HEK293 (cell line): Measurements from ENCODE around the gene SLCO4A1.
A peak's percentile ranks its signal among the peaks of the same experiment; 100 is the strongest.

Source experiments
- BCL11A ChIP-seq: fragments of 450-650 bp; formaldehyde crosslinking; IDR thresholded peaks from 2 replicates; pipeline ENCODE4 v1.5.1; 2016; ENCODE audit warnings: low read depth, missing biosample characterization, missing genetic modification characterization
- KLF1 ChIP-seq: fragments of 450-650 bp; formaldehyde crosslinking; IDR thresholded peaks from 2 replicates; pipeline ENCODE4 v1.5.1; 2016; ENCODE audit warnings: missing biosample characterization, missing genetic modification characterization
- SETDB1 ChIP-seq: IDR thresholded peaks from one replicate; pipeline ENCODE4 v1.6.1; 2017; ENCODE audit warnings: mild to moderate bottlenecking, low read length, moderate library complexity, mixed read lengths; ENCODE audit not compliant: insufficient read length
- SP3 ChIP-seq: fragments of 450-650 bp; formaldehyde crosslinking; IDR thresholded peaks from 2 replicates; pipeline ENCODE4 v1.5.1; 2016; ENCODE audit warnings: missing biosample characterization, missing genetic modification characterization
- ZBTB8A ChIP-seq: fragments of 450-650 bp; formaldehyde crosslinking; IDR thresholded peaks from 2 replicates; pipeline ENCODE4 v1.5.1; 2016; ENCODE audit warnings: missing biosample characterization, missing genetic modification characterization
- ZFP69B ChIP-seq: fragments of 450-650 bp; formaldehyde crosslinking; IDR thresholded peaks from 2 replicates; pipeline ENCODE4 v1.5.1; 2016; ENCODE audit warnings: missing biosample characterization, missing genetic modification characterization
- ZIC2 ChIP-seq: fragments of 450-650 bp; formaldehyde crosslinking; IDR thresholded peaks from 2 replicates; pipeline ENCODE4 v1.5.1; 2016; ENCODE audit warnings: missing biosample characterization, missing genetic modification characterization
- ZNF133 ChIP-seq: fragments of 450-650 bp; formaldehyde crosslinking; IDR thresholded peaks from 2 replicates; pipeline ENCODE4 v1.5.1; 2016; ENCODE audit warnings: missing biosample characterization, missing genetic modification characterization
- ZNF174 ChIP-seq: fragments of 450-650 bp; formaldehyde crosslinking; IDR thresholded peaks from 2 replicates; pipeline ENCODE4 v1.5.0; 2017; ENCODE audit warnings: missing biosample characterization, mild to moderate bottlenecking, missing genetic modification characterization
- ZNF211 ChIP-seq: fragments of 450-650 bp; formaldehyde crosslinking; IDR thresholded peaks from 2 replicates; pipeline ENCODE4 v1.5.1; 2016; ENCODE audit warnings: low read depth, missing biosample characterization, missing genetic modification characterization
- ZNF221 ChIP-seq: fragments of 450-650 bp; formaldehyde crosslinking; IDR thresholded peaks from 2 replicates; pipeline ENCODE4 v1.5.1; 2017; ENCODE audit warnings: missing biosample characterization, missing genetic modification characterization, borderline replicate concordance
- ZNF223 ChIP-seq: fragments of 450-650 bp; formaldehyde crosslinking; IDR thresholded peaks from 2 replicates; pipeline ENCODE4 v1.5.1; 2016; ENCODE audit warnings: missing biosample characterization, missing genetic modification characterization
- ZNF248 ChIP-seq: fragments of 450-650 bp; formaldehyde crosslinking; IDR thresholded peaks from 2 replicates; pipeline ENCODE4 v1.5.1; 2017; ENCODE audit warnings: missing biosample characterization, missing genetic modification characterization
- ZNF274 ChIP-seq, 2 experiments: fragments of 200-500 bp in 1 of 2; fragments of 450-650 bp in 1 of 2; sonication (Bioruptor generic) in 1 of 2; formaldehyde crosslinking in 1 of 2; IDR thresholded peaks; 2 replicates each; pipeline versions ENCODE4 v1.5.1 to v1.6.1; 2014 to 2016; ENCODE audit warnings: borderline replicate concordance in 1 of 2, inconsistent platforms in 1 of 2, low read length in 1 of 2, missing biosample characterization in 1 of 2, missing genetic modification characterization in 1 of 2
- ZNF292 ChIP-seq: fragments of 450-650 bp; formaldehyde crosslinking; IDR thresholded peaks from 2 replicates; pipeline ENCODE4 v1.5.1; 2016; ENCODE audit warnings: low read depth, missing biosample characterization, missing genetic modification characterization, borderline replicate concordance
- ZNF335 ChIP-seq: fragments of 450-650 bp; formaldehyde crosslinking; conservative IDR thresholded peaks from 2 replicates; pipeline ENCODE4 v1.5.1; 2016; ENCODE audit warnings: missing biosample characterization, missing genetic modification characterization
- ZNF433 ChIP-seq: fragments of 450-650 bp; formaldehyde crosslinking; IDR thresholded peaks from 2 replicates; pipeline ENCODE4 v1.5.1; 2016; ENCODE audit warnings: missing biosample characterization, missing genetic modification characterization, low read depth
- ZNF514 ChIP-seq: fragments of 450-650 bp; formaldehyde crosslinking; IDR thresholded peaks from 2 replicates; pipeline ENCODE4 v1.5.1; 2016; ENCODE audit warnings: missing biosample characterization, missing genetic modification characterization
- ZNF521 ChIP-seq: fragments of 450-650 bp; formaldehyde crosslinking; IDR thresholded peaks from 2 replicates; pipeline ENCODE4 v1.5.1; 2017; ENCODE audit warnings: missing biosample characterization, mild to moderate bottlenecking, missing genetic modification characterization
- ZNF670 ChIP-seq: fragments of 450-650 bp; formaldehyde crosslinking; IDR thresholded peaks from 2 replicates; pipeline ENCODE4 v1.5.1; 2016; ENCODE audit warnings: missing biosample characterization, missing genetic modification characterization, low read depth
- ZNF677 ChIP-seq: fragments of 450-650 bp; IDR thresholded peaks from 2 replicates; pipeline ENCODE4 v1.5.0; 2018; ENCODE audit warnings: missing biosample characterization, mild to moderate bottlenecking, missing genetic modification characterization, moderate library complexity
- ZNF707 ChIP-seq: fragments of 450-650 bp; formaldehyde crosslinking; IDR thresholded peaks from 2 replicates; pipeline ENCODE4 v1.5.1; 2016; ENCODE audit warnings: missing biosample characterization, missing genetic modification characterization
- ZNF785 ChIP-seq: fragments of 450-650 bp; formaldehyde crosslinking; IDR thresholded peaks from 2 replicates; pipeline ENCODE4 v1.5.1; 2016; ENCODE audit warnings: missing biosample characterization, missing genetic modification characterization
- ZSCAN23 ChIP-seq: fragments of 450-650 bp; formaldehyde crosslinking; IDR thresholded peaks from 2 replicates; pipeline ENCODE4 v1.5.1; 2016; ENCODE audit warnings: missing biosample characterization, missing genetic modification characterization
- TF ChIP-seq, protein P1 (sequence below): fragments of 450-650 bp; formaldehyde crosslinking; IDR thresholded peaks from 2 replicates; pipeline ENCODE4 v1.5.1; 2016; ENCODE audit warnings: missing biosample characterization, missing genetic modification characterization
- TF ChIP-seq, protein P2 (sequence below): fragments of 450-650 bp; formaldehyde crosslinking; IDR thresholded peaks from 2 replicates; pipeline ENCODE4 v1.5.1; 2017; ENCODE audit warnings: missing biosample characterization, missing genetic modification characterization
- TF ChIP-seq, protein P3 (sequence below): fragments of 450-650 bp; formaldehyde crosslinking; IDR thresholded peaks from 2 replicates; pipeline ENCODE4 v1.5.1; 2017; ENCODE audit warnings: missing biosample characterization, missing genetic modification characterization
- TF ChIP-seq, protein P4 (sequence below): fragments of 450-650 bp; formaldehyde crosslinking; IDR thresholded peaks from 2 replicates; pipeline ENCODE4 v1.5.1; 2016; ENCODE audit warnings: missing biosample characterization, missing genetic modification characterization
- TF ChIP-seq, protein P5 (sequence below): fragments of 450-650 bp; formaldehyde crosslinking; IDR thresholded peaks from 2 replicates; pipeline ENCODE4 v1.5.1; 2016; ENCODE audit warnings: missing biosample characterization, missing genetic modification characterization

Gene SLCO4A1

DNA sequence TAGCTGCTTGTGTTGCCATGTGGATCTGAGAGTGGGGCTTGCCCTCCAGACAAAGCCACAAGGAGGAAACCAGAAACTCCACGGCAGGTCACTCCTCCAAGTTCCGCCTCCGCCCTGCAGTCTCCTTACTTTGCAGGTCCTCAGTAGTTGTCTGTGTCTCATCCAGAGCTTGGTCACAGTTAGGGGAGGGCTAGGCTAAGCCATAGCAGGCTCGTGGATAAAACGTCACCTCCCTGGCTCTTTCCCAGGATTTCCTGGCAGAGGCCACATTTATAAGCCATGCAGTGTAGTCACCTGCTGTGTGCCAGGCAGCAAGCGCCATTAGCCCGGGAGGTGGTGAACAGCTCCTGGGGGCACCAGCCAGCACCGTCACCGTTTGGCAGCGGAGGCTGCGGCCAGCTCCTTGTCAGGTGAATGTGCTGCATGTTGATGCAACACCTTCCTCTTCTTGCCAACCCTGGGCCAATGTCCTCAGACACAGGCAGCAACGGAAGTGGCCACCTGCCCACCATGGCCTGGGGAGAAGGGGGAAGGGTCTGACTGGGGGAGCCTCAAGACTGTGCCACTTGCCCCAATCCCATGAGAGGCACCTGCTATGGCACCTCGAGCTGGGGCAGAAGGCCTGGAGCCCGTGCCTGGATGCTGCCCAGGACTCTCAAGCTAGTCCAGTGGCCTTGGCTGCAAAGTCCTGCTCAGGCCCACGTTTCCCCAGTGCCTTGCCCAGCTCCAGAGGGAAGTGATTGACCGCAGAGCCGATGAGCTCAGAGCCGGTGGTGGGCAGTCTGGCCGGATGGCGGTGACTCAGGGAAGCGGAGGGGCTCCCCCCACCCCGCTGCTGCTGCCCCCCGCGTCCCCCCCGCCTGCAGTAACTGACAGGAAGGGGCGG, 39.0 kb upstream of the SLCO4A1 start (continued):
- TF ChIP-seq ZNF274 (IDR thresholded peaks at IDR 0.05; ENCODE audit: low read length) (no peak), ZNF274 (tag by site-specific recombination; IDR thresholded peaks at IDR 0.05; ENCODE audit: borderline replicate concordance) (no peak), ZNF211 (tag by site-specific recombination) (no peak), ZNF221 (no peak), ZNF133 (no peak), ZNF335 (tag by site-specific recombination) (peak; percentile 42), ZIC2 (tag by site-specific recombination) (peak; percentile 99), BCL11A (tag by site-specific recombination) (no peak), ZBTB8A (no peak), ZNF248 (tag by site-specific recombination) (no peak), ZNF785 (tag by site-specific recombination) (no peak), SETDB1 (no peak), ZNF707 (tag by site-specific recombination) (no peak), ZNF174 (tag by site-specific recombination) (no peak), ZFP69B (tag by site-specific recombination) (no peak), ZNF677 (tag by site-specific recombination) (no peak), ZNF223 (no peak), ZNF433 (no peak), ZNF670 (tag by site-specific recombination) (no peak), ZSCAN23 (no peak), KLF1 (tag by site-specific recombination) (0 out of 2 replicates have a peak, but pooled peaks have one; percentile 7), SP3 (tag by site-specific recombination) (no peak; the same call in 1 of the 2 replicates), ZNF292 (tag by site-specific recombination) (no peak), ZNF514 (tag by site-specific recombination) (no peak), ZNF521 (tag by site-specific recombination) (no peak)
- TF ChIP-seq, protein P1, sequence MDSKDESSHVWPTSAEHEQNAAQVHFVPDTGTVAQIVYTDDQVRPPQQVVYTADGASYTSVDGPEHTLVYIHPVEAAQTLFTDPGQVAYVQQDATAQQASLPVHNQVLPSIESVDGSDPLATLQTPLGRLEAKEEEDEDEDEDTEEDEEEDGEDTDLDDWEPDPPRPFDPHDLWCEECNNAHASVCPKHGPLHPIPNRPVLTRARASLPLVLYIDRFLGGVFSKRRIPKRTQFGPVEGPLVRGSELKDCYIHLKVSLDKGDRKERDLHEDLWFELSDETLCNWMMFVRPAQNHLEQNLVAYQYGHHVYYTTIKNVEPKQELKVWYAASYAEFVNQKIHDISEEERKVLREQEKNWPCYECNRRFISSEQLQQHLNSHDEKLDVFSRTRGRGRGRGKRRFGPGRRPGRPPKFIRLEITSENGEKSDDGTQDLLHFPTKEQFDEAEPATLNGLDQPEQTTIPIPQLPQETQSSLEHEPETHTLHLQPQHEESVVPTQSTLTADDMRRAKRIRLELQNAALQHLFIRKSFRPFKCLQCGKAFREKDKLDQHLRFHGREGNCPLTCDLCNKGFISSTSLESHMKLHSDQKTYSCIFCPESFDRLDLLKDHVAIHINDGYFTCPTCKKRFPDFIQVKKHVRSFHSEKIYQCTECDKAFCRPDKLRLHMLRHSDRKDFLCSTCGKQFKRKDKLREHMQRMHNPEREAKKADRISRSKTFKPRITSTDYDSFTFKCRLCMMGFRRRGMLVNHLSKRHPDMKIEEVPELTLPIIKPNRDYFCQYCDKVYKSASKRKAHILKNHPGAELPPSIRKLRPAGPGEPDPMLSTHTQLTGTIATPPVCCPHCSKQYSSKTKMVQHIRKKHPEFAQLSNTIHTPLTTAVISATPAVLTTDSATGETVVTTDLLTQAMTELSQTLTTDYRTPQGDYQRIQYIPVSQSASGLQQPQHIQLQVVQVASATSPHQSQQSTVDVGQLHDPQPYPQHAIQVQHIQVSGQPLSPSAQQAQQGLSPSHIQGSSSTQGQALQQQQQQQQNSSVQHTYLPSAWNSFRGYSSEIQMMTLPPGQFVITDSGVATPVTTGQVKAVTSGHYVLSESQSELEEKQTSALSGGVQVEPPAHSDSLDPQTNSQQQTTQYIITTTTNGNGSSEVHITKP (tag by site-specific recombination), result peak; percentile 28; the same call in 1 of the 2 replicates
- TF ChIP-seq, protein P2, sequence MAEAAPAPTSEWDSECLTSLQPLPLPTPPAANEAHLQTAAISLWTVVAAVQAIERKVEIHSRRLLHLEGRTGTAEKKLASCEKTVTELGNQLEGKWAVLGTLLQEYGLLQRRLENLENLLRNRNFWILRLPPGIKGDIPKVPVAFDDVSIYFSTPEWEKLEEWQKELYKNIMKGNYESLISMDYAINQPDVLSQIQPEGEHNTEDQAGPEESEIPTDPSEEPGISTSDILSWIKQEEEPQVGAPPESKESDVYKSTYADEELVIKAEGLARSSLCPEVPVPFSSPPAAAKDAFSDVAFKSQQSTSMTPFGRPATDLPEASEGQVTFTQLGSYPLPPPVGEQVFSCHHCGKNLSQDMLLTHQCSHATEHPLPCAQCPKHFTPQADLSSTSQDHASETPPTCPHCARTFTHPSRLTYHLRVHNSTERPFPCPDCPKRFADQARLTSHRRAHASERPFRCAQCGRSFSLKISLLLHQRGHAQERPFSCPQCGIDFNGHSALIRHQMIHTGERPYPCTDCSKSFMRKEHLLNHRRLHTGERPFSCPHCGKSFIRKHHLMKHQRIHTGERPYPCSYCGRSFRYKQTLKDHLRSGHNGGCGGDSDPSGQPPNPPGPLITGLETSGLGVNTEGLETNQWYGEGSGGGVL (tag by site-specific recombination), result 0 out of 2 replicates have a peak, but pooled peaks have one; percentile 6
- TF ChIP-seq, protein P3, sequence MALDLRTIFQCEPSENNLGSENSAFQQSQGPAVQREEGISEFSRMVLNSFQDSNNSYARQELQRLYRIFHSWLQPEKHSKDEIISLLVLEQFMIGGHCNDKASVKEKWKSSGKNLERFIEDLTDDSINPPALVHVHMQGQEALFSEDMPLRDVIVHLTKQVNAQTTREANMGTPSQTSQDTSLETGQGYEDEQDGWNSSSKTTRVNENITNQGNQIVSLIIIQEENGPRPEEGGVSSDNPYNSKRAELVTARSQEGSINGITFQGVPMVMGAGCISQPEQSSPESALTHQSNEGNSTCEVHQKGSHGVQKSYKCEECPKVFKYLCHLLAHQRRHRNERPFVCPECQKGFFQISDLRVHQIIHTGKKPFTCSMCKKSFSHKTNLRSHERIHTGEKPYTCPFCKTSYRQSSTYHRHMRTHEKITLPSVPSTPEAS (tag by site-specific recombination), result no peak
- TF ChIP-seq, protein P4, sequence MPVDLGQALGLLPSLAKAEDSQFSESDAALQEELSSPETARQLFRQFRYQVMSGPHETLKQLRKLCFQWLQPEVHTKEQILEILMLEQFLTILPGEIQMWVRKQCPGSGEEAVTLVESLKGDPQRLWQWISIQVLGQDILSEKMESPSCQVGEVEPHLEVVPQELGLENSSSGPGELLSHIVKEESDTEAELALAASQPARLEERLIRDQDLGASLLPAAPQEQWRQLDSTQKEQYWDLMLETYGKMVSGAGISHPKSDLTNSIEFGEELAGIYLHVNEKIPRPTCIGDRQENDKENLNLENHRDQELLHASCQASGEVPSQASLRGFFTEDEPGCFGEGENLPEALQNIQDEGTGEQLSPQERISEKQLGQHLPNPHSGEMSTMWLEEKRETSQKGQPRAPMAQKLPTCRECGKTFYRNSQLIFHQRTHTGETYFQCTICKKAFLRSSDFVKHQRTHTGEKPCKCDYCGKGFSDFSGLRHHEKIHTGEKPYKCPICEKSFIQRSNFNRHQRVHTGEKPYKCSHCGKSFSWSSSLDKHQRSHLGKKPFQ (tag by site-specific recombination), result no peak
- TF ChIP-seq, protein P5, sequence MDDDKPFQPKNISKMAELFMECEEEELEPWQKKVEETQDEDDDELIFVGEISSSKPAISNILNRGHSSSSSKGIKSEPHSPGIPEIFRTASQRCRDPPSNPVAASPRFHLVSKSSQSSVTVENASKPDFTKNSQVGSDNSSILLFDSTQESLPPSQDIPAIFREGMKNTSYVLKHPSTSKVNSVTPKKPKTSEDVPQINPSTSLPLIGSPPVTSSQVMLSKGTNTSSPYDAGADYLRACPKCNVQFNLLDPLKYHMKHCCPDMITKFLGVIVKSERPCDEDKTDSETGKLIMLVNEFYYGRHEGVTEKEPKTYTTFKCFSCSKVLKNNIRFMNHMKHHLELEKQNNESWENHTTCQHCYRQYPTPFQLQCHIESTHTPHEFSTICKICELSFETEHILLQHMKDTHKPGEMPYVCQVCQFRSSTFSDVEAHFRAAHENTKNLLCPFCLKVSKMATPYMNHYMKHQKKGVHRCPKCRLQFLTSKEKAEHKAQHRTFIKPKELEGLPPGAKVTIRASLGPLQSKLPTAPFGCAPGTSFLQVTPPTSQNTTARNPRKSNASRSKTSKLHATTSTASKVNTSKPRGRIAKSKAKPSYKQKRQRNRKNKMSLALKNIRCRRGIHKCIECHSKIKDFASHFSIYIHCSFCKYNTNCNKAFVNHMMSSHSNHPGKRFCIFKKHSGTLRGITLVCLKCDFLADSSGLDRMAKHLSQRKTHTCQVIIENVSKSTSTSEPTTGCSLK (tag by site-specific recombination), result no peak
